ENCODE data around the gene ACSS2.

The ACSS2 gene

GRCh38 chr20:34876406-34877282 is at the start of gene ACSS2:
TSS of gene ACSS2 (plus strand) at chr20:34876612. CDS start at chr20:34876646, 34 bp downstream.
- H3K4me3 Mint-ChIP-seq, result peak within 1 kb of the TSS; percentile 80
- no peaks in the 10 kb centered on the region for H3K36me3 Mint-ChIP-seq (ENCODE audit: low read depth)
- H3K9me3 Mint-ChIP-seq, result no peaks in the 10 kb centered on the region
- peaks cover 42% of the 10 kb centered on the region for H3K4me1 Mint-ChIP-seq (ENCODE audit: low read depth)
- peak within 1 kb of the TSS; percentile 81 for H3K27ac Mint-ChIP-seq
- H3K27me3 Mint-ChIP-seq, result no peaks in the 10 kb centered on the region

DNA sequence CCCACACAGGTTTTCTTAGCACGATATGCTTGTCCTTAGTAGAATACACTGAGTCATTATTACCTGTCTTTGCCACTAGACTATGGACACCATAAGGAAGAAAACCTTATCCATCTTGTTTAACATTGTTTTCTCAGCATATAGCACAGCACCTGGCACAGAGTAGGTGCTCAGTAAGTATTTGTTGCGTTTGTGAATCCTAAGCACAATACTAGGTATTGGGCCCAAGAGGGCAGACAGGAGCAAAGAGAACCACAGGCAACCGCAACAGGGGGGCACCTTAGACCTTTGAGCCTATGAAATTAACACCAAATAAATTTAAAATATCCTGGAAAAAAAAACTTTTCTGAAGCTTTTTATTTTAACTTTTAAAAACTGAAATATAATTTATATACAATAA is 47.2 kb upstream of the ACSS2 start:
- Mint-ChIP-seq H3K4me1 (ENCODE audit: low read depth) (peaks cover 13% of the 10 kb centered on the region), H3K9me3 (no peaks in the 10 kb centered on the region)

DNA sequence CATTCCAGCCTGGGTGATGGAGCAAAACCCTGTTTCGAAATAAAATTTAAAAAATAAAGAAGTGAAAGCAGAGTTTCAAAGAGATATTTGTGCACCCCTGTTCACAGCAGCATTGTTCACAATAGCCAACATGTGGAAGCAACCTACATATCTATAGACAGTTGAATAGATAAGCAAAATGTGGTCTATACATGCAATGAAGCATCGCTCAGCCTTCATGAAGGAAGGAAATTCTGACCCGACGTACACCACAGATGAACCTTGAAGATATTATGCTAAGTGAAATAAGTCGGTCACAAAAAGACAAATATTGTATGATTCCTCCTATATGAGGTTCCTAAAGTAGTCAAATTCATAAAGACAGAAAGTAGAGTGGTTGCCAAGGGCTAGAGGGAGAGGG is 44.5 kb upstream of the ACSS2 start:
- no peaks in the 10 kb centered on the region for H3K4me1 Mint-ChIP-seq (ENCODE audit: low read depth)
- peaks cover 13% of the 10 kb centered on the region for H3K27me3 Mint-ChIP-seq
- no peak overlapping the region for H3K4me3 Mint-ChIP-seq
- no peak overlapping the region for H3K27ac Mint-ChIP-seq
- H3K36me3 Mint-ChIP-seq (ENCODE audit: low read depth), result no peaks in the 10 kb centered on the region
- no peaks in the 10 kb centered on the region for H3K9me3 Mint-ChIP-seq

More for the DNA sequence above, 47.2 kb upstream of the ACSS2 start:
- peaks cover 9% of the 10 kb centered on the region for H3K27me3 Mint-ChIP-seq
- peaks cover 3% of the 10 kb centered on the region for H3K36me3 Mint-ChIP-seq (ENCODE audit: low read depth)
- H3K4me3 Mint-ChIP-seq, result no peak overlapping the region
- no peak overlapping the region for H3K27ac Mint-ChIP-seq

DNA sequence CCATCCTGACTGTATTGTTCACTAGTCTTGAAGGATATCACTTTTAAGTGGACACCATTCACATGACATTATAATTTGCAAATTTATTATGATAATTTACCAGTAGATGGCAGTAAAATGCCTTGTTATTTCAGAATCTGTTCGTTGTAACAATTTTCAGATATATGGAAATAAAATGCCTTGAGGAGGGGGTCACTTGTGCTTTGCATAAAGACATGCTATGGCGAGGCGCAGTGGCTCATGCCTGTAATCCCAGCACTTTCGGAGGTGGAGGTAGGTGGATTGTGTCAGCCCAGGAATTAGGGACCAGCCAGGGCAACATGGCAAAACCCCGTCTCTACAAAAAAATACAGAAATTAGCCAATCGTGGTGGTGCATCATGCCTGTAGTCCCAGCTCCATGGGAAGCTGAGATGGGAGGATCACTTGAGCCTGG is 41.9 kb upstream of the ACSS2 start:
- peaks cover 13% of the 10 kb centered on the region for H3K27me3 Mint-ChIP-seq
- no peaks in the 10 kb centered on the region for H3K4me1 Mint-ChIP-seq (ENCODE audit: low read depth)
- H3K4me3 Mint-ChIP-seq, result no peak overlapping the region
- H3K9me3 Mint-ChIP-seq, result no peaks in the 10 kb centered on the region
- H3K27ac Mint-ChIP-seq, result no peak overlapping the region
- no peaks in the 10 kb centered on the region for H3K36me3 Mint-ChIP-seq (ENCODE audit: low read depth)

DNA sequence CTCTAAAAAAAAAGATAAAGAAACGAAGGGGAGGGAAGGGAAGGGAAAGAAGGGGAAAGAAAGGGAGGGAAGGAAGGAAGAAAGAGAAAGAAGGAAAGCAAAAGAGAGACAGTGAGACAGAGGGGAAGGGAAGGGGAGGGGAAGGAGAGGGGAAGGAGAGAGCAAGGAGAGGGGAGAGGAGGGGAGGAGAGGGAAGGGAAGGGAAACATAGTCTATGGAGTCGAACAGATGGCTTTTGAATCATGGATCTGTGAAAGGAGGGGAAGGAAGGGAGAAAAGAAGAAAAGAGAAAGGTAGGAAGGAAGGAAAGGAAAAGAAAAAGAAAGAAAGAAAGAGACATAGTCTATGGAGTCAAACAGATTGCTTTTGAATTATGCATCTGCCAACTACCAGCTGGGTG is 34.3 kb upstream of the ACSS2 start:
- Mint-ChIP-seq H3K9me3 (no peaks in the 10 kb centered on the region), H3K4me1 (ENCODE audit: low read depth) (no peaks in the 10 kb centered on the region), H3K4me3 (no peak overlapping the region), H3K36me3 (ENCODE audit: low read depth) (no peaks in the 10 kb centered on the region), H3K27me3 (no peaks in the 10 kb centered on the region), H3K27ac (no peak overlapping the region)

DNA sequence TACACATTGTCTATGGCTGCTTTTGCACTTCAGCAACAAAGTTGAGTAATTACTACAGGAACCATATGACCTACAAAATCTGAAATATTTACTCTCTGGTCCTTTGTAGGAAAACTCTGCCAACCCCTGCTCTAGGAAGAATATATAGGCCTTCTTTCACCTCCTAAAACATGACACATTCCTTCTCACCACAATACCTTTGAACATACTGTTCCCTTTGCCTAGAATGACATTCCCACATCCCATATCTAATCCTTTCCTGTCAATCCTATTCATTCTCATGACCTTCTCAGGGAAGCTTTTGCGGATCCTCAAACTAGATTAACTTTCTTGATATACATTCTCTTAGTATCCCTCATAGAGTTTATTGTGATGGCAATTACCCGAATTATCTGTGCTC is 33.0 kb upstream of the ACSS2 start:
- Mint-ChIP-seq H3K9me3 (no peaks in the 10 kb centered on the region), H3K27me3 (no peaks in the 10 kb centered on the region), H3K4me3 (no peak overlapping the region), H3K4me1 (ENCODE audit: low read depth) (no peaks in the 10 kb centered on the region), H3K36me3 (ENCODE audit: low read depth) (peaks cover 4% of the 10 kb centered on the region), H3K27ac (no peak overlapping the region)

- no peaks in the 10 kb centered on the region for H3K4me1 Mint-ChIP-seq (ENCODE audit: low read depth)
- no peak overlapping the region for H3K4me3 Mint-ChIP-seq
- H3K27me3 Mint-ChIP-seq, result no peaks in the 10 kb centered on the region
- H3K27ac Mint-ChIP-seq, result no peak overlapping the region
- H3K36me3 Mint-ChIP-seq (ENCODE audit: low read depth), result peaks cover 6% of the 10 kb centered on the region
- H3K9me3 Mint-ChIP-seq, result no peaks in the 10 kb centered on the region
Observed at GRCh38 chr20:34848597-34848996, 27.8 kb upstream of the ACSS2 start.

GRCh38 chr20:34849778-34850177 is 26.6 kb upstream of the ACSS2 start:
- Mint-ChIP-seq H3K27me3 (no peaks in the 10 kb centered on the region), H3K36me3 (ENCODE audit: low read depth) (peaks cover 8% of the 10 kb centered on the region), H3K4me3 (no peak overlapping the region), H3K9me3 (no peaks in the 10 kb centered on the region), H3K27ac (no peak overlapping the region), H3K4me1 (ENCODE audit: low read depth) (no peaks in the 10 kb centered on the region)

- Mint-ChIP-seq H3K9me3 (no peaks in the 10 kb centered on the region), H3K27ac (no peak overlapping the region), H3K4me1 (ENCODE audit: low read depth) (no peaks in the 10 kb centered on the region), H3K4me3 (no peak overlapping the region), H3K27me3 (no peaks in the 10 kb centered on the region), H3K36me3 (ENCODE audit: low read depth) (peaks cover 12% of the 10 kb centered on the region)
Observed at GRCh38 chr20:34850969-34851368, 25.4 kb upstream of the ACSS2 start.

DNA sequence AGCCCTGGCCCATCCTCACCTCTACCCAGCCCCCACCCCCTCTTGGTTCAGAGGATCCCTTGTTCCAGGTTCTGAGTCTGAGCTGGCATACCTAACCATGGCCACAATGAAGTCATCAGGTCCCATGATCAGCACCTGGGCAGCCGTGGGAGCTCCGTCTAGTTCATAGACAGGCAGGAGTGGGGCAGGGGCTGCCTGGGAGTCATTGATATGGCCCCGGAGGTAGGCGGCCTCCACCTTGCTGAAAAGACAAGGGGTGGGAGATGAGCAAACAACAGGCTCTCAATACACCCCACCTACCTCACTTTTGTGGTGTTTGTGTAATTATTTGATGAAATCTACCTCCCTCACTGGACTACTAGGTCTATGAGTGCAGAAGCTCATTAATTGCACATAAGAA is 24.1 kb upstream of the ACSS2 start:
- H3K4me3 Mint-ChIP-seq, result no peak overlapping the region
- no peaks in the 10 kb centered on the region for H3K9me3 Mint-ChIP-seq
- H3K27me3 Mint-ChIP-seq, result no peaks in the 10 kb centered on the region
- H3K27ac Mint-ChIP-seq, result no peak overlapping the region
- no peaks in the 10 kb centered on the region for H3K4me1 Mint-ChIP-seq (ENCODE audit: low read depth)
- H3K36me3 Mint-ChIP-seq (ENCODE audit: low read depth), result peaks cover 12% of the 10 kb centered on the region

DNA sequence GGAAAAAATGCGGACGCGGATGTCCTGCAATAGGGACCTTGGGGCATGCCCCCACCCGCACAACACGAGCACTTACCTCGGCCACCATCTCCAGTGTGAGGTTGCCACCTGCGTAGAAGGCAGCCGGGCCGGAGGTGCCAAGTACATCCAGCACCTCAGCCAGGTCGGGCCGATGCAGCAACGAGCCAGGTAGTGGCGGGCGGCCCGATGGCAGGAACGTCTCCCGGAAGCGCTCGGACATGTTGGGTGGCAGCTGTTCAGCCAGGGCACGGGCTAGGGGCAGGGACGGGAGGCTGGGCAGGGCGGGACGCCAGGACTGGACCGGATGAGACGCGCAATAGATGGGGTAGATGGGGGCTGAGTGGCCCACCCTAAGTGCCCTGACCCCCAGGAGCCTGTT is 17.0 kb upstream of the ACSS2 start:
- Mint-ChIP-seq H3K4me1 (ENCODE audit: low read depth) (no peaks in the 10 kb centered on the region), H3K9me3 (no peaks in the 10 kb centered on the region), H3K27me3 (no peaks in the 10 kb centered on the region), H3K36me3 (ENCODE audit: low read depth) (peaks cover 14% of the 10 kb centered on the region), H3K27ac (no peak overlapping the region), H3K4me3 (no peak overlapping the region)

DNA sequence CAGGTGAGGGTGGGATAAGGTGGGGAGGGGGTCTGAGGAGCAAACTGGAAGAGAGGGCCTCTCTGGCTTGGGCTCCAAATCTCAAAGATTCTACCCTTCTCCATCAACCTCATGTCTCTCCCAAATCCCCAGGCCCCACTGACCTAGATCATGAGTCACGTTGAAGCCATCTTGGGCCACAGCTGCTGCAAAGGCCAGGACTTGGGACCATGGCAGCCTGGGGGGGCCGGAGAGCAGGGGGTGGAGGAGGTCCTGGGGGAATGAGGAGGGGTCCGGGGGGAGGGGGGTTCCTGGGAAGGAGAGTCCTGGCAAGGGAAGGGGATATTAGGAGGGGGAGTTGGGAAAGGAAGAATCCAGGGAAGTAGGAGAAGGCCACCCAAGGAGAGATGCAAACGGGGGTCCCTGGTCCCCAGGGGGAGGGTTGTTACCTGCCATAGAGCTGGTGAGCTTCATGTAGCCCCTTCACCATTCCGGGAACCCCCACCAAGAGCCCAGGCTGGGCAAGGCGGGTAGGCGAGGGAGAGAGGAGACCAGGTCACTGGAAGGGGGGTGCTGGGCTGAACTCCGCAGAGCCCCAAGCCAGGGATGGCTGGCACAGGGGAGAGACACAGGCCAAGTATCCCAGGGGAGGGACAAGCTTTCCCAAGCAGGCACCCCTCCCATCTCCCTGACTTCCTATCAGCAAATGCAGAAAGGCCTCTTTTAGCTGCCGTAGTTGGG is 16.4 kb upstream of the ACSS2 start:
- Mint-ChIP-seq H3K27ac (no peak overlapping the region), H3K9me3 (no peaks in the 10 kb centered on the region), H3K36me3 (ENCODE audit: low read depth) (peaks cover 14% of the 10 kb centered on the region), H3K27me3 (no peaks in the 10 kb centered on the region), H3K4me1 (ENCODE audit: low read depth) (no peaks in the 10 kb centered on the region), H3K4me3 (no peak overlapping the region)

DNA sequence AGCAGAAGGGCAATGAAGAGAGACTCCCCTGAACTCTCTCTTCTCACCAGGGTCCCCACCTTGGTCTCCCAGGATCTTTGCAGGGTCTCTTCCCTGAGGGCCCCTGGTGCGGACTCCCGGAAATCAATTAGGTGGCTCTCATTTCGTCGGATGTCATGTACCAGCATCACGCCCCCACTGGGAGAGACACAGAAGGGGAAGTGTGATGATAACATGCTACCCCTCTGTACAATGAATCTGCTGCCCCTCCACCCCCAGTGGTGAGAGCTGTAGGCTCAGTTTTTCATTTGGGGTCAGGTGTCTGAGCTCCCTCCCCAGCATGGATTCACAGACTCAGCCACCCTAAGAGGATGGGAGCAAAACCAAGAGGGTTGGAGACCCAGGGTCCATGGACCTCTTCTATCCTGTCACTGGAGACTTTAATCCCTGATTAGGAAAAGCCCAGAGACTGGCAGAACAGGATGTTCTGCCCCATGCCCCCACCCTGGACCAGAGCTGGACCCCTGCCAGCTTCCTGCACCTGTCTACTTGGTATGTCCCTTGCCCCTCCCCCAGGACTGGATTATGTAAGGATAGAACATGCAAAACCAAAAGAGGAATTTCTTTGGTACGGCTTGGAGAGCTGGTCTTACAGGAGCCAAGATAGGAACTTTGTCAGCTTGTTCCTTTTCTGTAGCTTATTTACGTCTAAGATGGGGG is 14.9 kb upstream of the ACSS2 start:
- no peak overlapping the region for H3K4me3 Mint-ChIP-seq
- H3K27me3 Mint-ChIP-seq, result no peaks in the 10 kb centered on the region
- no peak overlapping the region for H3K27ac Mint-ChIP-seq
- H3K4me1 Mint-ChIP-seq (ENCODE audit: low read depth), result no peaks in the 10 kb centered on the region
- H3K9me3 Mint-ChIP-seq, result no peaks in the 10 kb centered on the region
- H3K36me3 Mint-ChIP-seq (ENCODE audit: low read depth), result peaks cover 10% of the 10 kb centered on the region

GRCh38 chr20:34862724-34863123 is 13.7 kb upstream of the ACSS2 start:
- no peaks in the 10 kb centered on the region for H3K9me3 Mint-ChIP-seq

DNA sequence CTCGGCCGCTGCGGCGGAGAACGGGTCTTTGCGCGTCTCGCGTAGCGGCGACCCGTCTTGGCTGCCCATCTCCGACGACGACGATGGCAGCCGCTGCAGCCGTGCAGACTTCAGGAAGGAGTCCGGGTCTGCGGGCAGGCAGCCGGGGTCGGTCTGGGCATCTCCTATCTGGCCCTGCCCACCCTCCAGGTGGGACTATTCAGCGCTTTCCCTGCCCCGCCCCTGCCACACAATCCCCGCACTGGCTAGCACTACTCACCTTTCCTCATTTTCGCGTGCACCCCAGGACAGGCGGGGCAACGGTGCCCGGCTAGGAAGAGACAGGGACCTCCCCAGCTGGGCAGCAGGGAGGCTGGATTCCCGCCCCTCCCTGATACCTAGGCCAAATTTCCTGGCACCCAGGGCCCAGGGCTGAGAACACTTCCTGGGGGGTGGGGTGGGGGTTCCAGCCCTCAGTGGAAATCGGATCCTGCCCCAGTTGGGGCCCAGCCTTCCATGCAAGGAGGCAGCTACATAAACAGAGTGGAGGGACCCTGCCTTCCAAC is 12.9 kb upstream of the ACSS2 start:
- H3K27ac Mint-ChIP-seq, result no peak overlapping the region
- no peaks in the 10 kb centered on the region for H3K9me3 Mint-ChIP-seq
- no peak overlapping the region for H3K4me3 Mint-ChIP-seq
- no peaks in the 10 kb centered on the region for H3K4me1 Mint-ChIP-seq (ENCODE audit: low read depth)
- H3K36me3 Mint-ChIP-seq (ENCODE audit: low read depth), result peaks cover 5% of the 10 kb centered on the region
- no peaks in the 10 kb centered on the region for H3K27me3 Mint-ChIP-seq

More at GRCh38 chr20:34862724-34863123, 13.7 kb upstream of the ACSS2 start:
- no peaks in the 10 kb centered on the region for H3K27me3 Mint-ChIP-seq
- H3K36me3 Mint-ChIP-seq (ENCODE audit: low read depth), result peaks cover 10% of the 10 kb centered on the region
- H3K4me1 Mint-ChIP-seq (ENCODE audit: low read depth), result no peaks in the 10 kb centered on the region
- H3K27ac Mint-ChIP-seq, result no peak overlapping the region
- no peak overlapping the region for H3K4me3 Mint-ChIP-seq
